ENCODE results near the gene RAD54L. TPM values are rescaled to one million over a fixed set of nuclear protein-coding genes. Genes with fewer than 3 reads are reported as not detected.

RAD54L gene
- total RNA-seq, 4 donors from 2014 or later: 1.2 TPM; not detected in 3

DNA sequence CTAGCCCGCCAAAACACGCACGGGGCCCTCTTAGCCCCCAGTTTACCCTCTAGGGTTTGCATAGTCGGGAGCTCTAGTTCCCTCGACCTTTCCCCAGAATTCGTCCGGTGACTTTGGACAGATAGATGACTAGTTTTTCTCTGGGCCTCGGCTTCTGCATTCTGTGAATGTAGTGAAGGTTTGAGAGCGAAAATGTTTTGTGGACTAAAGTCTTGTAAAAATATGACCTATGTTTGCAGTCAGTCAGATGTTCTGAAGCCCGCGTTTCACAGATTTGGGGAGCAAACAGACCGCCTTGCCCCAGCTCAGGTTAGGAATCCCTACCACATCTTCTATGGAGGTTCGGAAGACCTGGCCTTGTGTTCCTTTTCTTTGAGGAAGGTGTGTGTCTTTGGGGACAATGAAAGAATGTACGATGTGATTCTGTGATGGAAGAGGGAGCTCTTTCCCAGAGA, 56.3 kb downstream of the RAD54L start:
- intact Hi-C loops (cut with DNase I): loop anchor here (2.0 kb wide), 1 partner anchor 37 kb away; the partner anchor contains the start of gene NSUN4
- TF ChIP-seq POLR2A (IDR thresholded peaks at IDR 0.05; ENCODE audit: low read depth) (no peak), EP300 (IDR thresholded peaks at IDR 0.05) (no peak), POLR2AphosphoS5 (IDR thresholded peaks at IDR 0.05) (no peak)
- TF ChIP-seq, protein P1, sequence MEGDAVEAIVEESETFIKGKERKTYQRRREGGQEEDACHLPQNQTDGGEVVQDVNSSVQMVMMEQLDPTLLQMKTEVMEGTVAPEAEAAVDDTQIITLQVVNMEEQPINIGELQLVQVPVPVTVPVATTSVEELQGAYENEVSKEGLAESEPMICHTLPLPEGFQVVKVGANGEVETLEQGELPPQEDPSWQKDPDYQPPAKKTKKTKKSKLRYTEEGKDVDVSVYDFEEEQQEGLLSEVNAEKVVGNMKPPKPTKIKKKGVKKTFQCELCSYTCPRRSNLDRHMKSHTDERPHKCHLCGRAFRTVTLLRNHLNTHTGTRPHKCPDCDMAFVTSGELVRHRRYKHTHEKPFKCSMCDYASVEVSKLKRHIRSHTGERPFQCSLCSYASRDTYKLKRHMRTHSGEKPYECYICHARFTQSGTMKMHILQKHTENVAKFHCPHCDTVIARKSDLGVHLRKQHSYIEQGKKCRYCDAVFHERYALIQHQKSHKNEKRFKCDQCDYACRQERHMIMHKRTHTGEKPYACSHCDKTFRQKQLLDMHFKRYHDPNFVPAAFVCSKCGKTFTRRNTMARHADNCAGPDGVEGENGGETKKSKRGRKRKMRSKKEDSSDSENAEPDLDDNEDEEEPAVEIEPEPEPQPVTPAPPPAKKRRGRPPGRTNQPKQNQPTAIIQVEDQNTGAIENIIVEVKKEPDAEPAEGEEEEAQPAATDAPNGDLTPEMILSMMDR (IDR thresholded peaks at IDR 0.05): no peak
- no peak for DNase-seq (ENCODE audit: extremely low spot score)
- Histone ChIP-seq H3K9me3 (no peaks in the 10 kb centered on the region), H3K27me3 (no peaks in the 10 kb centered on the region), H3K4me3 (peak overlapping the region; percentile 75 to 99 (median 83)), H3K27ac (replicated peaks in 1 of 4) (peak overlapping the region; percentile 97 to 100 (median 98)), H3K4me1 (peaks cover 72 to 78% (median 77%) of the 10 kb centered on the region in 4 donors), H3K36me3 (peaks cover 0 to 12% (median 1%) of the 10 kb centered on the region in 4 donors)
- 1% methylated on average over 14 of the region's 14 CpGs for WGBS

DNA sequence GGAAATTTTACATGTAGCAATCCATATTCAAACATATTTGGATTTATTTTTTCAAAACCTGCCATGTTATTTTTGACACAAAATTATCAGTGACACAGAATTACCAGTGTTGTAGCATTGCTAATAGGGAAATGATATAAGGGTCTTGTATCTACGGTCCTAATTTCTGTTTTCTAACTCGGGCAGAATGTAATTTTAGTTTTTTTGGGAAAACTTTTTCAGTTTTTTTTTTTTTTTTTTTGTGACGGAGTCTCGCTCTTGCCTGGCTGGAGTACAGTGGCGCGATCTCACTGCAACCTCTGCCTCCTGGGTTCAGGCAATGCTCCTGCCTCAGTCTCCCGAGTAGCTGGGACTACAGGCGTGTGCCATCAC, 58.6 kb downstream of the RAD54L start:
- Histone ChIP-seq H3K27ac (replicated peaks in 1 of 4) (no peak overlapping the region), H3K4me1 (peaks cover 51 to 57% (median 55%) of the 10 kb centered on the region in 4 donors), H3K36me3 (peaks cover 17 to 31% (median 23%) of the 10 kb centered on the region in 4 donors), H3K4me3 (no peak overlapping the region), H3K27me3 (no peaks in the 10 kb centered on the region), H3K9me3 (no peaks in the 10 kb centered on the region)
- no peak for DNase-seq (ENCODE audit: extremely low spot score)
- TF ChIP-seq EP300 (IDR thresholded peaks at IDR 0.05) (no peak), POLR2A (IDR thresholded peaks at IDR 0.05; ENCODE audit: low read depth) (no peak), POLR2AphosphoS5 (IDR thresholded peaks at IDR 0.05) (no peak)
- TF ChIP-seq, protein P1 (IDR thresholded peaks at IDR 0.05): no peak
- intact Hi-C loops (cut with DNase I): no loop called here
- WGBS: 88% methylated on average over 8 of the region's 8 CpGs

DNA sequence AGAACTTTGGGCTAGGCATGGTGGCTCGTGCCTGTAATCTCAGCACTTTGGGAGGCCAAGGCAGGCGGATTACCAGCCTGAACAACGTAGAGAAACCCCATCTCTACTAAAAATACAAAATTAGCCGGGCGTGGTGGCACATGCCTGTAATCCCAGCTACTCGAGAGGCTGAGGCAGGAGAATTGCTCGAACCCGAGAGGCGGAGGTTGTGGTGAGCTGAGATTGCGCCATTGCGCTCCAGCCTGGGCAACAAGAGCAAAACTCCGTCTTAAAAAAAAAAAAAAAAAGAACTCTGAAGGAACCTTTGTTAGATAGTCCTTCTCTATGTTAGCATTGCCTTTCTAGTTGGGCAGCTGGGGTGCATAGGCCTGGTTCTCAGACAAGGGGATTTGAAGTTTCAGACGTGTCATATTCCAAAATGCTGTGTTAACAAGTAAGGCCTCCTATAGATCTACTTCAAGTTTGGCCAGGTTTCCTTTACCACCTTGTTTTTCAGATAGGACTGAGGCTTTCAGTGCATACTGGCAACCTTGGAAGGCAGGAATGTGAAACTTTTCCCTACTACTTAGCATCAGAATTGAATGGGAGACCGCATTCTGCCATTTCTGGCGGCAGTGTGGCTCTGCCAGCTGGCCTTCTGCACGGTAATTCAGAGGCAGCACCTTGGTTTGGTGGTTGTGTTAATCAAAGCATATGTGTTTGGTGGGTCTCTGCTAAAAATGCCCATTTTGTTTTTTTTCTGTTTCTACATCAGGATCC, 62.0 kb downstream of the RAD54L start:
- H3K4me1 ChIP-seq: peaks cover 39 to 45% (median 42%) of the 10 kb centered on the region in 4 donors
- TF ChIP-seq POLR2AphosphoS5 (IDR thresholded peaks at IDR 0.05) (no peak), POLR2A (IDR thresholded peaks at IDR 0.05; ENCODE audit: low read depth) (no peak), EP300 (IDR thresholded peaks at IDR 0.05) (no peak)
- TF ChIP-seq, protein P1 (IDR thresholded peaks at IDR 0.05): no peak
- H3K9me3 ChIP-seq: no peaks in the 10 kb centered on the region
- intact Hi-C loops (cut with DNase I): no loop called here
- peaks cover 51 to 66% (median 57%) of the 10 kb centered on the region in 4 donors for H3K36me3 ChIP-seq
- H3K27ac ChIP-seq (replicated peaks in 1 of 4): no peak overlapping the region
- WGBS: 89% methylated on average over 16 of the region's 16 CpGs
- no peaks in the 10 kb centered on the region for H3K27me3 ChIP-seq
- no peak overlapping the region for H3K4me3 ChIP-seq
- DNase-seq (ENCODE audit: extremely low spot score): no peak

DNA sequence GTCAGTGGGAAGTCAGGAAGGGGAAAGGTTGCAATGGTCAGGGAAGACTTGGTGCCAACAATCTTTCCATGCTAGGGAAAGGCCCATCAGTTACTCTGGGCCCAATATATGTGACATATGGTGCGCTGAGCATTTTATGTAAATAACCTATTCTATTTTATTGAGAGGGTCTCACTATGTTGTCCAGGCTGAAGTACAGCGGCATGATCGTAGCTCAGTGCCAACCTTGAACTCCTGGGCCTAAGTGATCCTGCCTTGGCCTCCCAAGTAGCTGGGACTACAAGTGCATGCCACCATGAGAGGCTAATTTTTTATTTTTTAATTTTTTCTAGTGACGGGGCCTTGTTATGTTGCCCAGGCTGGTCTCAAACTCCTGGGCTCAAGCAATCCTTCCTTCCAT, 62.8 kb downstream of the RAD54L start:
- no peak overlapping the region for H3K4me3 ChIP-seq
- H3K9me3 ChIP-seq: no peaks in the 10 kb centered on the region
- peaks cover 32 to 37% (median 34%) of the 10 kb centered on the region in 4 donors for H3K4me1 ChIP-seq
- intact Hi-C loops (cut with DNase I): no loop called here
- H3K27me3 ChIP-seq: no peaks in the 10 kb centered on the region
- 95% methylated on average over 4 of the region's 4 CpGs for WGBS
- TF ChIP-seq POLR2A (IDR thresholded peaks at IDR 0.05; ENCODE audit: low read depth) (no peak), POLR2AphosphoS5 (IDR thresholded peaks at IDR 0.05) (no peak), EP300 (IDR thresholded peaks at IDR 0.05) (no peak)
- TF ChIP-seq, protein P1 (IDR thresholded peaks at IDR 0.05): no peak
- no peak for DNase-seq (ENCODE audit: extremely low spot score)
- no peak overlapping the region for H3K27ac ChIP-seq (replicated peaks in 1 of 4)
- peaks cover 57 to 73% (median 65%) of the 10 kb centered on the region in 4 donors for H3K36me3 ChIP-seq

Measured in esophagus muscularis mucosa (tissue), 4 donors.